Duodenal mucosa (tissue), 2 donors: ENCODE measurements around the gene SDK2.

Source experiments
- H3K27ac ChIP-seq: one replicate; pipeline ENCODE4 v1.7.0; 2013; ENCODE audit warnings: low read depth, low read length
- H3K27me3 ChIP-seq, 2 donors: one replicate each; pipeline ENCODE4 v1.7.0; 2013; ENCODE audit warnings: low read length in 2 of 2, control low read depth in 1 of 2; ENCODE audit not compliant: insufficient read depth in 2 of 2, control insufficient read depth in 1 of 2
- H3K36me3 ChIP-seq, 2 donors: one replicate each; pipeline ENCODE4 v1.7.0; 2013; ENCODE audit warnings: low read length in 2 of 2, control low read depth in 1 of 2; ENCODE audit not compliant: insufficient read depth in 2 of 2, control insufficient read depth in 1 of 2
- H3K4me1 ChIP-seq, 2 donors: one replicate each; pipeline ENCODE4 v1.7.0; 2013; ENCODE audit warnings: low read length in 2 of 2, control low read depth in 1 of 2; ENCODE audit not compliant: insufficient read depth in 2 of 2, control insufficient read depth in 1 of 2
- H3K4me3 ChIP-seq, 2 donors: one replicate each; pipeline ENCODE4 v1.7.0; 2013; ENCODE audit warnings: low read length in 2 of 2, low read depth in 1 of 2
- H3K9ac ChIP-seq, 2 donors: one replicate each; pipeline ENCODE4 v1.7.0; 2013; ENCODE audit warnings: low read length in 2 of 2, low read depth in 1 of 2
- H3K9me3 ChIP-seq, 2 donors: one replicate each; pipeline ENCODE4 v1.7.0; 2013; ENCODE audit warnings: low read length in 2 of 2, control low read depth in 1 of 2; ENCODE audit not compliant: control insufficient read depth in 1 of 2

SDK2 gene

DNA sequence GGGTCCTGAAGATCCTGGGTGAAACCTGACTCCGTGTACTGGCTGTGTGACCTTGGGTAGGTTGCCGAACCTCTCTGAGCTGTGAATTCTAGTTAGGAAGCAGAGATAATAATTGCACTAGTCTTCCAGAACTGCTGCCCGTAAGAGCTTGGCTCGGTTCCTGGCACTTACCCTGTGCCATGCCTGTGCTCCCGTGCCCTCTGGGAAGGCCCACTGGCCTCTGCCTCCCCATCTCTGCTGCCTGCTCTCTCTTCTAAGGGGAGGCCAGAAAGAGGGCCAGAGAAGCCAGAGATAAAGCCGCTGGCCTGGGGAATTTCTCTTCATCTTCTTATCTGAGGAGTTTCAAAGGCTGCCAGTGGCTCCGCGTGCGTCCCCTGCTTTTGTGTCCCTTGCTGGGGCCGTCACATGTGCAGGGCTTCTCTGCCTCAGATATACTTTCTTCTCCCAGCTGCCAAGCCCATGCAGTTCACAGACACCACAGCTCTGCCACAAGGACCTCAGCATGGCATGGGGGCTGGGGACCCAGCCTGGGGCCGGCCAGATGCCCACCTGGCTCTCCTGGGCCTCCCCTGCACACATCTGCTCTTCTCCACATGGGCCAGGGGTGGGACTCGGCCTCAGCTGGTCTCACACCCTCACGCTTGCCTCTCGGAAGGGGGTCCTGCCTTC is 145.2 kb downstream of the SDK2 start:
- Histone ChIP-seq H3K9me3 (no peaks in the 10 kb centered on the region), H3K4me3 (no peak overlapping the region), H3K9ac (no peak overlapping the region), H3K27ac (no peak overlapping the region), H3K36me3 (no peaks in the 10 kb centered on the region), H3K27me3 (peaks cover 0 to 7% of the 10 kb centered on the region in 2 donors), H3K4me1 (no peaks in the 10 kb centered on the region)

DNA sequence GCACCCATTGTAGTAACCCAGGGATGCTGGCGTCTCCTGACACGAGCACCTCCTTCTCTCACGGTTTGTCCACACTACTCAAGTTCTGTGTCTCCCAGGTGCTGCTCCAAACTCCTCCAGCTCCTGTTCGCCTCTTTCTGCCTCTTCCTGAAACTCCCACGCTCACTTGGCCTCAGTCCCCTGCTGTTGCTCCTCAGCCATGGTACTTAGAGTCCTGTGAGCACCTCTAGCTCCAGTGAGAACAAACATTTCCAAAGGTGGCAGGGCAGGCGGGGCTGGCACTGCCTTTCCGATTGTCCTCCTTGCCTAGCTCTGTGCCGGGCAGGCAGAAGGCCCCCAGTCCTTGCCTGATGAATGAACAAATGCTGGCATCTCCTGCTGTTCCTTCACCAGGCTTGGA is 146.1 kb downstream of the SDK2 start:
- no peak overlapping the region for H3K4me3 ChIP-seq
- no peaks in the 10 kb centered on the region for H3K4me1 ChIP-seq
- no peak overlapping the region for H3K9ac ChIP-seq
- H3K27ac ChIP-seq = no peak overlapping the region
- no peaks in the 10 kb centered on the region for H3K9me3 ChIP-seq
- no peaks in the 10 kb centered on the region for H3K36me3 ChIP-seq
- H3K27me3 ChIP-seq = peaks cover 4 to 11% of the 10 kb centered on the region in 2 donors

DNA sequence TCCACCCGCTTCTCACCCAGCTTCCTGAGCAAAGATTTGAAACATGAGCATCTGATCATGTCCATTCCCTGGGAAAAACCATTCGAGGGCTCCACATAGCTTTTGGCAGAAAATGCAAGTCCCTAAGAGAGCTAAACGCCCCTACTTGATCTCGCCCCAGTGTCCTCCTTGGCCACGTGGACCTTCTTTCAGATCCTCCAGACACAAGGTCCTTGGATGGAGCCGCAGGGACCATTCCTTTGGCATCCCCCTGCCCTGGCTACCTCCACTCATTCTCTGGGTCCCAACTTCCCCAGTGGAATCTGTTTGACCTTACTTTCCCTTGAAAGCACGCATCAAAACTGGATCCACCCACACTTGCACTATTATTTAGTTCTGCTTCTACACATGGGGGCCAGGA is 146.5 kb downstream of the SDK2 start:
- Histone ChIP-seq H3K27me3 (peaks cover 5 to 11% of the 10 kb centered on the region in 2 donors), H3K9ac (no peak overlapping the region), H3K36me3 (no peaks in the 10 kb centered on the region), H3K4me3 (no peak overlapping the region), H3K27ac (no peak overlapping the region), H3K9me3 (no peaks in the 10 kb centered on the region), H3K4me1 (no peaks in the 10 kb centered on the region)

DNA sequence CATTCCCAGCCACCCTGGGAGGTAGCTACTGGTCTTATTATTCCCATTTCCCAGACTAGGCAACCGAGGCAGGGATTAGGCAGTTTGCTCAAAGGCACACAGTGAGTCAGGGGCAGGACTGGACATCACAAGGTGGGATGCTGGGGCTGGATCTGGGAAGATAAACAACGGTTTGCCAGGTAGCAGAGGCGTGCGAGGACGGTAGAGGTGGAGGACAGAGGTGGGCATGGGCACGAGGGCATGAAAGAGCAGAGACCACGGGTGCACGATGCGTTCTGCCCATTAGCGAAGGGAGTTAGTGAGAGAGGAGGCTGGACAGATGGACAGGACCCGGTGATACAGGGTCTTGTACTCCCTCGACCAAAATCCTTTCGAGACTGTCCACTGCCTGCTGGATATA is 148.0 kb downstream of the SDK2 start:
- H3K36me3 ChIP-seq = no peaks in the 10 kb centered on the region
- no peak overlapping the region for H3K4me3 ChIP-seq
- no peak overlapping the region for H3K9ac ChIP-seq
- no peak overlapping the region for H3K27ac ChIP-seq
- peaks cover 5 to 11% of the 10 kb centered on the region in 2 donors for H3K27me3 ChIP-seq
- H3K4me1 ChIP-seq = no peaks in the 10 kb centered on the region
- no peaks in the 10 kb centered on the region for H3K9me3 ChIP-seq

DNA sequence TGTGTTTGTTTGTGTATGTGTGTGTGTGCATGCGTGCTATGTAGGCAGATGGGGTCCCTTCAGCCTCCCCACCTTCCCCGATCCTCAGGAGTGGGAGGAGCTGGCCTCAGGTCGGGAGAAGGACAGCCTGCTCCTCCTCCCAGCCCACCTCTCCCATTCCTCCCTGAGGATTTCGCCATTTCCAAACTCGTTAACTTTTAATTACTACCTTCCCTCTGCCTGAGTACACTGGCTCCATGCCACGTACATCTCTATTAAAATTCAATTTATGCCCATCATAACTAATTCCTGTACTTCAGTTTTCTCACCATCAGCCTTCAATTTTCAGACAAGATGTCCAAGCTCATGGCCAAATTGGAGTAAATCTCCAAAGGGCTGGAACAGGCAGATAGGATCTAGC is 148.6 kb downstream of the SDK2 start:
- H3K27ac ChIP-seq = no peak overlapping the region
- no peak overlapping the region for H3K9ac ChIP-seq
- no peaks in the 10 kb centered on the region for H3K4me1 ChIP-seq
- H3K4me3 ChIP-seq = no peak overlapping the region
- no peaks in the 10 kb centered on the region for H3K9me3 ChIP-seq
- peaks cover 5 to 11% of the 10 kb centered on the region in 2 donors for H3K27me3 ChIP-seq
- no peaks in the 10 kb centered on the region for H3K36me3 ChIP-seq

DNA sequence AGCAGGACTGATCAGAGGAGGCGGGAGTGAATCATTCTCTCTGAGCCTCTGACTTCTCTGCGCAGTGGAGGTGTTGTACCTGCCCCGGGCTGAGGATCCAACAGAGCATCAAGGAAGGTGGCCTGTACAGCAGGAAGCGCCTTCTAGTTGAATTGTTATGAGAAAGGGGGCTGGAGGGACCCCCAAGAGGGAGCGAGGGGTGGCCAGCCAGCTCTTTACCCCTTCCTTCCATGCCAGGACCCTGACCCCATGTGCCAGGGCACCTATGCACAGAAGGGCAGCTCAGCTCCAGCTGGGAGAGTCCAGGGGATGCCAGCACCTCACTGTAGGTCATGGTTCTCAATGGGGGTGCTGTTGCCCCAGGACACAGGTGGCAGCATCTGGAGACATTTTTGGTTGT is 149.3 kb downstream of the SDK2 start:
- Histone ChIP-seq H3K36me3 (no peaks in the 10 kb centered on the region), H3K4me1 (no peaks in the 10 kb centered on the region), H3K9me3 (no peaks in the 10 kb centered on the region), H3K27me3 (peaks cover 5 to 11% of the 10 kb centered on the region in 2 donors), H3K4me3 (no peak overlapping the region), H3K27ac (no peak overlapping the region), H3K9ac (no peak overlapping the region)

GRCh38 chr17:73493956-73494926 is 150.0 kb downstream of the SDK2 start:
- Histone ChIP-seq H3K27me3 (peaks cover 5 to 11% of the 10 kb centered on the region in 2 donors), H3K36me3 (no peaks in the 10 kb centered on the region), H3K9ac (no peak overlapping the region), H3K9me3 (no peaks in the 10 kb centered on the region), H3K4me3 (no peak overlapping the region), H3K27ac (no peak overlapping the region), H3K4me1 (no peaks in the 10 kb centered on the region)

- Histone ChIP-seq H3K27me3 (peaks cover 5 to 11% of the 10 kb centered on the region in 2 donors), H3K36me3 (no peaks in the 10 kb centered on the region), H3K9me3 (no peaks in the 10 kb centered on the region), H3K27ac (no peak overlapping the region), H3K9ac (no peak overlapping the region), H3K4me1 (no peaks in the 10 kb centered on the region), H3K4me3 (no peak overlapping the region)
Measured at GRCh38 chr17:73492821-73493814, 151.1 kb downstream of the SDK2 start.

GRCh38 chr17:73492125-73492820 is 152.0 kb downstream of the SDK2 start:
- Histone ChIP-seq H3K9ac (no peak overlapping the region), H3K4me3 (no peak overlapping the region), H3K9me3 (no peaks in the 10 kb centered on the region), H3K27ac (no peak overlapping the region), H3K27me3 (peaks cover 5 to 11% of the 10 kb centered on the region in 2 donors), H3K4me1 (no peaks in the 10 kb centered on the region), H3K36me3 (no peaks in the 10 kb centered on the region)
